T-helper 1 cell (primary cell): ENCODE results near the gene ZNF92.
A peak's percentile ranks its signal among the peaks of the same experiment; 100 is the strongest.
"Not testable (repeated sequence)": the region's sequence is repeated elsewhere in the genome, so short reads cannot be mapped to it uniquely, and the experiment has no call there.

Source experiments
- DNase-seq, 5 donors: peaks; one replicate each; pipeline ENCODE4 v3.0.0-alpha.2; 2012 to 2020
- total RNA-seq, 4 donors: gene quantifications; one replicate each; lab custom pipeline; 2026; lab: John Stamatoyannopoulos, UW

The ZNF92 gene
- 37.7 to 73.7 (median 51.7) reads per million in 4 donors for total RNA-seq

- peak; percentile 81 to 96 (median 91) for DNase-seq
Observed at GRCh38 chr7:65373608-65374351, at the start of gene ZNF92. Gene ZNF92, plus strand, starts transcription at chr7:65373855. Its CDS starts 143 bp downstream, at chr7:65373998.

GRCh38 chr7:65325793-65326432, 47.7 kb upstream of the ZNF92 start:
- no peak for DNase-seq

GRCh38 chr7:65338346-65338745, 35.3 kb upstream of the ZNF92 start:
- no peak for DNase-seq

- DNase-seq = no peak
Observed at GRCh38 chr7:65339257-65339656, 34.4 kb upstream of the ZNF92 start.

GRCh38 chr7:65342723-65343629, 30.7 kb upstream of the ZNF92 start:
- no peak for DNase-seq

GRCh38 chr7:65344541-65344940, 29.1 kb upstream of the ZNF92 start:
- DNase-seq = not testable (repeated sequence)

- no peak for DNase-seq
Observed at GRCh38 chr7:65354263-65354662, 19.4 kb upstream of the ZNF92 start.

- DNase-seq = no peak
Observed at GRCh38 chr7:65369843-65370242, 3.8 kb upstream of the ZNF92 start.

- no peak for DNase-seq
Observed at GRCh38 chr7:65371468-65371867, 2.2 kb upstream of the ZNF92 start.

- DNase-seq = no peak
Observed at GRCh38 chr7:65379318-65379717, 5.7 kb downstream of the ZNF92 start.

GRCh38 chr7:65381742-65382141, 8.1 kb downstream of the ZNF92 start:
- DNase-seq = no peak

- DNase-seq = no peak
Observed at GRCh38 chr7:65382452-65382851, 8.8 kb downstream of the ZNF92 start.

GRCh38 chr7:65387891-65388290, 14.2 kb downstream of the ZNF92 start:
- no peak for DNase-seq

GRCh38 chr7:65390588-65390987, 16.9 kb downstream of the ZNF92 start:
- DNase-seq = no peak

GRCh38 chr7:65397730-65398142, 24.1 kb downstream of the ZNF92 start:
- DNase-seq = no peak

GRCh38 chr7:65398671-65399070, 25.0 kb downstream of the ZNF92 start:
- not testable (repeated sequence) for DNase-seq

- not testable (repeated sequence) for DNase-seq
Observed at GRCh38 chr7:65399101-65399500, 25.4 kb downstream of the ZNF92 start.

GRCh38 chr7:65404020-65404419, 30.4 kb downstream of the ZNF92 start:
- DNase-seq = no peak

GRCh38 chr7:65406706-65407105, 33.1 kb downstream of the ZNF92 start:
- DNase-seq = not testable (repeated sequence)

- DNase-seq = no peak
Observed at GRCh38 chr7:65409363-65409762, 35.7 kb downstream of the ZNF92 start.

GRCh38 chr7:65411249-65411648, 37.6 kb downstream of the ZNF92 start:
- DNase-seq = no peak

GRCh38 chr7:65422670-65423069, 49.0 kb downstream of the ZNF92 start:
- DNase-seq = no peak

GRCh38 chr7:65423286-65423685, 49.6 kb downstream of the ZNF92 start:
- not testable (repeated sequence) for DNase-seq
